Choroid plexus epithelial cell (primary cell): ENCODE data around the gene STON1.
A peak's percentile ranks its signal among the peaks of the same experiment; 100 is the strongest.

Experiments
- DNase-seq: peaks from one replicate; pipeline ENCODE4 v3.0.0-alpha.2; 2010; ENCODE audit warnings: low read depth
- H3K4me3 ChIP-seq: 2 replicates; pipeline ENCODE4 v1.5.1; 2011; ENCODE audit warnings: low read depth, mild to moderate bottlenecking, control low read depth, low read length, moderate library complexity
- TF ChIP-seq, protein P1 (sequence below): conservative IDR thresholded peaks from 2 replicates; pipeline ENCODE4 v1.5.1; 2011; ENCODE audit warnings: low read depth, mild to moderate bottlenecking, control low read depth, inconsistent platforms, low read length, moderate library complexity

Gene STON1

GRCh38 chr2:48496849-48497248 lies 33.1 kb upstream of the STON1 start:
- TF ChIP-seq, protein P1, sequence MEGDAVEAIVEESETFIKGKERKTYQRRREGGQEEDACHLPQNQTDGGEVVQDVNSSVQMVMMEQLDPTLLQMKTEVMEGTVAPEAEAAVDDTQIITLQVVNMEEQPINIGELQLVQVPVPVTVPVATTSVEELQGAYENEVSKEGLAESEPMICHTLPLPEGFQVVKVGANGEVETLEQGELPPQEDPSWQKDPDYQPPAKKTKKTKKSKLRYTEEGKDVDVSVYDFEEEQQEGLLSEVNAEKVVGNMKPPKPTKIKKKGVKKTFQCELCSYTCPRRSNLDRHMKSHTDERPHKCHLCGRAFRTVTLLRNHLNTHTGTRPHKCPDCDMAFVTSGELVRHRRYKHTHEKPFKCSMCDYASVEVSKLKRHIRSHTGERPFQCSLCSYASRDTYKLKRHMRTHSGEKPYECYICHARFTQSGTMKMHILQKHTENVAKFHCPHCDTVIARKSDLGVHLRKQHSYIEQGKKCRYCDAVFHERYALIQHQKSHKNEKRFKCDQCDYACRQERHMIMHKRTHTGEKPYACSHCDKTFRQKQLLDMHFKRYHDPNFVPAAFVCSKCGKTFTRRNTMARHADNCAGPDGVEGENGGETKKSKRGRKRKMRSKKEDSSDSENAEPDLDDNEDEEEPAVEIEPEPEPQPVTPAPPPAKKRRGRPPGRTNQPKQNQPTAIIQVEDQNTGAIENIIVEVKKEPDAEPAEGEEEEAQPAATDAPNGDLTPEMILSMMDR, result no peak
- H3K4me3 ChIP-seq, result no peak overlapping the region
- peak; percentile 86 for DNase-seq

GRCh38 chr2:48504647-48505327 lies 25.2 kb upstream of the STON1 start:
- H3K4me3 ChIP-seq, result no peak overlapping the region
- TF ChIP-seq, protein P1, result no peak
- DNase-seq, result peak; percentile 86

DNA sequence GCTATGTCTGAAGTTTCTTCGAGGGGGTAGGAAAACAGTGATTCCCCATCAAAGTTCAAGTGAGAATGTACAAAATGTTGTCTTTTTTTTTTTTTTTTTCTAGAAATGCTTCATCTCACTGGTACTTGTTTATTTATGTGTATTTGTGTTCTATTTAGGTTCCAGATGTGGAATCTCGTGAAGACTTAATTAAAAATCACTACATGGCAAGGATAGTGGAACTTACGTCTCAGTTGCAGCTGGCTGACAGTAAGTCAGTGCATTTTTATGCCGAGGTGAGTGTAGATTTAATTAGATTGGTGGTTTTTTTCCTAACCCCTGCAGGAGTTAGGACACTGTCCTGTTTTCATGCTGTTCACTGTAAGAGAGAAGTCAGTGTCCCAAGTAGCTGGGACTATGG lies 22.8 kb upstream of the STON1 start:
- TF ChIP-seq, protein P1, result no peak
- no peak overlapping the region for H3K4me3 ChIP-seq
- DNase-seq, result no peak

DNA sequence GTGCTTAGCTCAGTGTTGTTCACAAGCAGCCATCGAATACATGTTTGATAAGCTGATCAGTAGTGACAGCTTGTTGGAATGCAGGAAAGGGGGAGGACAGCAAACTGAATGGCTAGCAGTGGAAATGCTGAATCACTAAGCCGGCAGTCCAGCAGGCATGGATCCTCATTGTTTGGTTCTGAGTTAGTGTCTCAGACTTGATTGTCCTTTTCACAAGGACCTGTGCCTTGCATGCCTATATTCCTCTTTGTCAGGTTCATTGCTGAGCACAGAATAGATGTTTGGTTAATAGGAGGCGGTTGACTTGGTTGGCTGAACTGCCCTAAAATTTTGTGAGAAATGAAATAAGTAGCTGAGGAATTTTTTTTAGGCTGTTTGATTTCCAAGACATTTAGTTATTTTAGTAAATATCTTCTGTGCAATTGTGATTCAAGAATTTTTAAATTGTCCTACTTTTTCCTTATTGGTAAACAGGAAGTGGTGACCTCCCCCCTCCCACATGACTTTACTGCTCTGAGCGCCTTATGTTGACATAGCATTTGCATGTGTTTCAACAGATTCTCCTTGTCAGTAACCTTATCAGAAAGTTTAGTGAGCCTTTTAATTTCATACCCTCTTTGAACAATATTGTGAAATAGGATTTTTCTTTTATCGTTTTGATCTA lies 21.4 kb upstream of the STON1 start:
- TF ChIP-seq, protein P1, result no peak
- no peak overlapping the region for H3K4me3 ChIP-seq
- DNase-seq, result peak; percentile 80

- TF ChIP-seq, protein P1, result no peak
- DNase-seq, result peak; percentile 65
- no peak overlapping the region for H3K4me3 ChIP-seq
These were observed 19.6 kb upstream of the STON1 start for GRCh38 chr2:48510329-48510728.

GRCh38 chr2:48511849-48512470 lies 18.0 kb upstream of the STON1 start:
- TF ChIP-seq, protein P1, result no peak
- H3K4me3 ChIP-seq, result no peak overlapping the region
- DNase-seq, result no peak
